Panc1 (cell line): Measurements from ENCODE around the gene PRRX1.

Experiments used
- POLR2AphosphoS5 ChIP-seq: IDR thresholded peaks from 2 replicates; pipeline ENCODE4 v1.6.1; 2012; ENCODE audit warnings: mild to moderate bottlenecking, low read depth, low read length, moderate library complexity
- SIN3A ChIP-seq: IDR thresholded peaks from 2 replicates; pipeline ENCODE4 v1.6.1; 2012; ENCODE audit warnings: low read depth, mild to moderate bottlenecking, low read length, moderate library complexity, borderline replicate concordance; ENCODE audit not compliant: insufficient read depth
- TCF7L2 ChIP-seq: IDR thresholded peaks from 2 replicates; pipeline ENCODE4 v1.6.1; 2011; ENCODE audit warnings: mild to moderate bottlenecking, low read depth, low read length, inconsistent platforms
- TF ChIP-seq, protein P1 (sequence below): fragments of 450-650 bp; IDR thresholded peaks from 2 replicates; pipeline ENCODE4 v1.5.1; 2017; ENCODE audit warnings: mild to moderate bottlenecking
- TF ChIP-seq, protein P2 (sequence below), 2 experiments: IDR thresholded peaks; 2 replicates each; pipeline ENCODE4 v1.6.1; 2011 to 2012; ENCODE audit warnings: low read depth in 2 of 2, control low read depth in 1 of 2, low read length in 1 of 2, mild to moderate bottlenecking in 1 of 2, moderate library complexity in 1 of 2; ENCODE audit not compliant: insufficient read depth in 1 of 2

DNA sequence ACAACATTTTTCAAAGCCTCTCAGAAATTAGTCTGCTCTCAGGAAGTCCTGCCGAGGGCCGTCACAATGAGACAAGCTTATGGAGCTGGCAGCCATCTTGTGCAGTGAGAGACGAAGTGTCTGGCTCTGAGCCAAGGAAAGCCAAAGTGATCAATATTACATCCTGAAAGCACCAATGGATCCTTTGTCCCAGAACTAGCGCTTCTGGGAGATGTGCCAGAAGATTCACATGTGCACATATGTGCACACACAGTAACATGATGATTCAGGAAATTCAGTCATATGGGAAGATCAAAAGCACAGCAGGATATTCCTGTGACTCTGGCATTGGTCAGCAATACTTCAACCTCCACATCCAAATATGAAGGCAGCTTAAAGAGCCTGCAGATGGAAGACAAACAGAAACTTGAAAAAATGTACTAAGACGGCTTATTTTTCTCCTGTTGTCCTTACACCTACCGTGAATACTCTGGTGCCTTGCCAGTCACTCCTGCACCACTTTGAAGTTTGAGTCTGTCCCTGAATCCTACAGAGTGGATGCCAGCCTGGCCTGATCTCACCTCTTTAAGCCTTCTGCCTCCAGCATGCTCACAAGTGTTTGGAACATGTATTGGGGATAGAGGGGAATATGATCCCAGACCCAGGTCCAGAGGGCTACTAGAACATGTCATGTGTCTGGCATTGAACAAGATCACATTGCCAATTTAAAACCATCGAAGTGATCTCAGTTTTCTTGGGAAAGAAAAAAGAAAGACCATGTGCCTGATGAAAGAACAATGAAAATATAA, 44.5 kb upstream of the PRRX1 start:
- TF ChIP-seq, protein P1, sequence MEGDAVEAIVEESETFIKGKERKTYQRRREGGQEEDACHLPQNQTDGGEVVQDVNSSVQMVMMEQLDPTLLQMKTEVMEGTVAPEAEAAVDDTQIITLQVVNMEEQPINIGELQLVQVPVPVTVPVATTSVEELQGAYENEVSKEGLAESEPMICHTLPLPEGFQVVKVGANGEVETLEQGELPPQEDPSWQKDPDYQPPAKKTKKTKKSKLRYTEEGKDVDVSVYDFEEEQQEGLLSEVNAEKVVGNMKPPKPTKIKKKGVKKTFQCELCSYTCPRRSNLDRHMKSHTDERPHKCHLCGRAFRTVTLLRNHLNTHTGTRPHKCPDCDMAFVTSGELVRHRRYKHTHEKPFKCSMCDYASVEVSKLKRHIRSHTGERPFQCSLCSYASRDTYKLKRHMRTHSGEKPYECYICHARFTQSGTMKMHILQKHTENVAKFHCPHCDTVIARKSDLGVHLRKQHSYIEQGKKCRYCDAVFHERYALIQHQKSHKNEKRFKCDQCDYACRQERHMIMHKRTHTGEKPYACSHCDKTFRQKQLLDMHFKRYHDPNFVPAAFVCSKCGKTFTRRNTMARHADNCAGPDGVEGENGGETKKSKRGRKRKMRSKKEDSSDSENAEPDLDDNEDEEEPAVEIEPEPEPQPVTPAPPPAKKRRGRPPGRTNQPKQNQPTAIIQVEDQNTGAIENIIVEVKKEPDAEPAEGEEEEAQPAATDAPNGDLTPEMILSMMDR, result no peak
- TF ChIP-seq POLR2AphosphoS5, result no peak
- TF ChIP-seq, protein P2, sequence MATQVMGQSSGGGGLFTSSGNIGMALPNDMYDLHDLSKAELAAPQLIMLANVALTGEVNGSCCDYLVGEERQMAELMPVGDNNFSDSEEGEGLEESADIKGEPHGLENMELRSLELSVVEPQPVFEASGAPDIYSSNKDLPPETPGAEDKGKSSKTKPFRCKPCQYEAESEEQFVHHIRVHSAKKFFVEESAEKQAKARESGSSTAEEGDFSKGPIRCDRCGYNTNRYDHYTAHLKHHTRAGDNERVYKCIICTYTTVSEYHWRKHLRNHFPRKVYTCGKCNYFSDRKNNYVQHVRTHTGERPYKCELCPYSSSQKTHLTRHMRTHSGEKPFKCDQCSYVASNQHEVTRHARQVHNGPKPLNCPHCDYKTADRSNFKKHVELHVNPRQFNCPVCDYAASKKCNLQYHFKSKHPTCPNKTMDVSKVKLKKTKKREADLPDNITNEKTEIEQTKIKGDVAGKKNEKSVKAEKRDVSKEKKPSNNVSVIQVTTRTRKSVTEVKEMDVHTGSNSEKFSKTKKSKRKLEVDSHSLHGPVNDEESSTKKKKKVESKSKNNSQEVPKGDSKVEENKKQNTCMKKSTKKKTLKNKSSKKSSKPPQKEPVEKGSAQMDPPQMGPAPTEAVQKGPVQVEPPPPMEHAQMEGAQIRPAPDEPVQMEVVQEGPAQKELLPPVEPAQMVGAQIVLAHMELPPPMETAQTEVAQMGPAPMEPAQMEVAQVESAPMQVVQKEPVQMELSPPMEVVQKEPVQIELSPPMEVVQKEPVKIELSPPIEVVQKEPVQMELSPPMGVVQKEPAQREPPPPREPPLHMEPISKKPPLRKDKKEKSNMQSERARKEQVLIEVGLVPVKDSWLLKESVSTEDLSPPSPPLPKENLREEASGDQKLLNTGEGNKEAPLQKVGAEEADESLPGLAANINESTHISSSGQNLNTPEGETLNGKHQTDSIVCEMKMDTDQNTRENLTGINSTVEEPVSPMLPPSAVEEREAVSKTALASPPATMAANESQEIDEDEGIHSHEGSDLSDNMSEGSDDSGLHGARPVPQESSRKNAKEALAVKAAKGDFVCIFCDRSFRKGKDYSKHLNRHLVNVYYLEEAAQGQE (IDR thresholded peaks at IDR 0.05; ENCODE audit: insufficient read depth in 1 of 2, low read depth in 2 of 2, low read length in 1 of 2), result no peak
- no peak for TF ChIP-seq TCF7L2
- no peak for TF ChIP-seq SIN3A
